ENCODE results near the gene GRIK1.

The GRIK1 gene

GRCh38 chr21:29942034-29942433, 2.2 kb upstream of the GRIK1 start:
- no peaks in the 10 kb centered on the region for H3K4me1 Mint-ChIP-seq

GRCh38 chr21:29940991-29941390, 1.2 kb upstream of the GRIK1 start:
- Mint-ChIP-seq H3K4me3 (no peak overlapping the region), H3K9me3 (peaks cover 8% of the 10 kb centered on the region), H3K36me3 (no peaks in the 10 kb centered on the region), H3K27me3 (peaks cover 6% of the 10 kb centered on the region), H3K4me1 (no peaks in the 10 kb centered on the region), H3K27ac (no peak overlapping the region)
- DNase-seq (ENCODE audit: low spot score in 2 of 2) = no peak
- no peak for ATAC-seq (ENCODE audit: low read depth)

More at GRCh38 chr21:29942034-29942433, 2.2 kb upstream of the GRIK1 start:
- ATAC-seq (ENCODE audit: low read depth) (no peak), DNase-seq (ENCODE audit: low spot score in 2 of 2) (no peak)
- Mint-ChIP-seq H3K36me3 (no peaks in the 10 kb centered on the region), H3K4me3 (no peak overlapping the region), H3K27me3 (peaks cover 6% of the 10 kb centered on the region), H3K9me3 (peaks cover 8% of the 10 kb centered on the region), H3K27ac (no peak overlapping the region)

DNA sequence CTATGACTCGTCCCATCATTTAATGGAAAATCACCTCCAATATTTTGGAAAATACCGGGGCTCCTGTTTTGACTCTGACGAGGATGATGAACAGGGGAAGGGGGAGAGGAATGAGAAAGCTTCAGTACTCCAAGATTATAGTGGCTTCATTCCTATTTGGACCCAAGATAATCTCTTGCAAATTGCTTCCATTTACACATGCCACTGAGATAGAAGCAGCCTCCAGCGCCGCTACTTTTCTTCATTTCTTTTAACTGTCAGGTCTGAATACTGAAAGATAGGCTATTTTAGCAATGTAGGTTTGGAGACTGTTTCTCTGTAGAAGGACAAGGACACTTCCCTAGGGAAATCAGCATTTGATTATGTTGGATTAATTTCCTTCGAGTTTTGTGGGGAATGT, 565 bp upstream of the GRIK1 start:
- no peaks in the 10 kb centered on the region for H3K4me1 Mint-ChIP-seq
- DNase-seq (ENCODE audit: low spot score in 2 of 2) = no peak
- no peak overlapping the region for H3K27ac Mint-ChIP-seq
- H3K27me3 Mint-ChIP-seq = peaks cover 6% of the 10 kb centered on the region
- H3K36me3 Mint-ChIP-seq = no peaks in the 10 kb centered on the region
- no peak for ATAC-seq (ENCODE audit: low read depth)
- H3K9me3 Mint-ChIP-seq = peaks cover 8% of the 10 kb centered on the region
- no peak overlapping the region for H3K4me3 Mint-ChIP-seq

DNA sequence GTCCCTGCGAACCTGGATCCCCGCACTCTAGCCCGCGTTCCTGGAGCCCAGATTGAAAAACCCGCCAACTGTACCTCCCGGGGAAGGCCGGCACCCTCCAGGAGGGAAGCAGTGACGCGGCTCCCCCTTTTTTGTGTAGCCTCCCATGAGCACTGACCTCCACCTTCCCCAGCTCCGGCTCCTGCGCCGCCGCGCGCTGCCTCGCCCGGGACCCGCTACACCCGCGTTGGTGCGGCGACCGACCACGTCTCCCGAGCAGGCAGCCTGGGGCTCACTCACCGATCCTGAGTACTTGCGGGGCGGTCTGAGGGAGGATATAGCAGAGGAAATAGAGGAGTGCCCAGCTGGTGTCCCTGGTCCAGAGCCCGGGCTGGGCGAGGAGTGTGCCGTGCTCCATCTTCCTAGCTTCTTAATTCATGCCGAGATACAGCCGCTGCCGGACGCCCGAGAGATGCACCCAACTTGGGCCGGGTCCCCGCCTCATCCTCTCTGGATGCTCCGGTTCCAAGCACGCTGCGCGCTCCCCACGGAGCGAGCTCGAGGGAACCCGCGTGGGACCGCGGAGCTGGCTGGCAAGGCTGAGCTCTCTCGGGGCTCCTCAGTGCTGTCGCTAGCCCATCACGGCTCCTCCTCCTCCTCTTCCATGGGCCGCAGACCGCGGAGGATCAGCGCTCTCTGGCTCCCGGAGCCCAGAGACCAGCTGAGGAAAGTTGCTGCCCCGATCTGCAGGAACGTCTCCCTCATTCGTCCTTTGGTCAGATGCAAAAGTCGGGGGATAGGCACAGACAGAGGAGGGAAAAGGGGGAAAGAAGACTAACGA, 482 bp downstream of the GRIK1 start:
- Mint-ChIP-seq H3K36me3 (no peaks in the 10 kb centered on the region), H3K4me3 (no peak overlapping the region), H3K27me3 (peaks cover 6% of the 10 kb centered on the region), H3K4me1 (no peaks in the 10 kb centered on the region), H3K9me3 (peaks cover 8% of the 10 kb centered on the region), H3K27ac (no peak overlapping the region)
- ATAC-seq (ENCODE audit: low read depth) (no peak), DNase-seq (ENCODE audit: low spot score in 2 of 2) (no peak)

DNA sequence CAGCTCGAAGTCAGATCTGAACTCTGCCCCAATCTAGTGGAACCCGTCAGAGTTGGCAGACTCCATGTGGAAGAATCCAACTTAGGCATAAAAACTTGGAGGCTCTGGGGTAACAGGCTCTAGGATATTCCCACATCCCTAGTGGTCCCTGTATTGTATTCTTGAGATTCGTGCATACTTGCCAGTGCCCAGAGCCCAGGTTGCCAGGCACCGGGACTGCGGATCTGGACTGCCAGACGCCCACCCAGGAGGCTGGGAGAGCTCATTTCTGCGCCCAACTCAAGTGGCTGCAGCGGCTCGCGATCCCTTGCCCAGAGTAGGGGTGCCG, 1.1 kb downstream of the GRIK1 start:
- no peaks in the 10 kb centered on the region for H3K4me1 Mint-ChIP-seq
- DNase-seq (ENCODE audit: low spot score in 2 of 2) (no peak), ATAC-seq (ENCODE audit: low read depth) (no peak)
- no peak overlapping the region for H3K27ac Mint-ChIP-seq
- no peak overlapping the region for H3K4me3 Mint-ChIP-seq
- peaks cover 6% of the 10 kb centered on the region for H3K27me3 Mint-ChIP-seq
- H3K36me3 Mint-ChIP-seq = no peaks in the 10 kb centered on the region
- peaks cover 5% of the 10 kb centered on the region for H3K9me3 Mint-ChIP-seq

DNA sequence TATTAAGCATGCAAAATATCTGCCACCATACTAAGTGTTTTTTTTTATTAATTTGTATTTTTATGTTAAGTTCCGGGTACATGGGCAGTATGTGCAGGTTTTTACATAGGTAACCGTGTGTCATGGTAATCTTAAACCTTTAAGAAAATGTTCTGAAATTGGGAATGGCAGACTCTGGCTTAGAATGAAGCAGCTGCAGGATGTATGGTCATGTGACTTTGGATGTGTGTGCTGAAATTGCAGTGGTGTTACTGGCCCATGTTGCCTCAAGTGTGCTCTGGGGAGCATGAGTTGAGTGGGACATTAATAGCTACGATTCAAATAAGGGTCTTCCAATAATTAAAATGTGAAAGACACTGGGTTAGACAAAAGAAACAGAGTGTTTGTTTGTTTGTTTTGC, 6.7 kb downstream of the GRIK1 start:
- no peak for ATAC-seq (ENCODE audit: low read depth)
- no peaks in the 10 kb centered on the region for H3K4me1 Mint-ChIP-seq
- H3K27ac Mint-ChIP-seq = no peak overlapping the region
- no peaks in the 10 kb centered on the region for H3K36me3 Mint-ChIP-seq
- H3K27me3 Mint-ChIP-seq = no peaks in the 10 kb centered on the region
- no peak overlapping the region for H3K4me3 Mint-ChIP-seq
- H3K9me3 Mint-ChIP-seq = no peaks in the 10 kb centered on the region
- no peak for DNase-seq (ENCODE audit: low spot score in 2 of 2)

DNA sequence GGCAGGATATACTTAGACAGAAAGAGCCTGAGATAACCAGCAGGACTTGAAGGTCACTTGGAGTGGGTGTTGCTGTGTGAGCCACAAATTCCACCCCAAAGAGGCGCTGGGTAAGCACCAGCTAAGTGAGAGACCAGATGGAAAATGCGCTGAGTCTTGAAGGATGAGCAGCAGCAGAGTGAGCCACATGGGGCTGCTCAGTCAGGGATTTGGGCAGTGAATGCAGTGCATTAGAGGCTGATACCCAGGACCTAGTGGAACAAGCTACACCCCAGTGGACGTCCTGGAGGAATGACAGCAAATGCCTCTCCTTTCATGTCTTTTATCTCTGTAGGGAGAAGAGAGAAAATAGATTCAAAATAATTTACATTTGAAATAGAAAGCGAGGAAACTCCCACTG, 11.3 kb downstream of the GRIK1 start:
- no peak overlapping the region for H3K4me3 Mint-ChIP-seq
- DNase-seq (ENCODE audit: low spot score in 2 of 2) (no peak), ATAC-seq (ENCODE audit: low read depth) (no peak)
- no peaks in the 10 kb centered on the region for H3K27me3 Mint-ChIP-seq
- peaks cover 1% of the 10 kb centered on the region for H3K9me3 Mint-ChIP-seq
- no peaks in the 10 kb centered on the region for H3K4me1 Mint-ChIP-seq
- H3K36me3 Mint-ChIP-seq = no peaks in the 10 kb centered on the region
- no peak overlapping the region for H3K27ac Mint-ChIP-seq

DNA sequence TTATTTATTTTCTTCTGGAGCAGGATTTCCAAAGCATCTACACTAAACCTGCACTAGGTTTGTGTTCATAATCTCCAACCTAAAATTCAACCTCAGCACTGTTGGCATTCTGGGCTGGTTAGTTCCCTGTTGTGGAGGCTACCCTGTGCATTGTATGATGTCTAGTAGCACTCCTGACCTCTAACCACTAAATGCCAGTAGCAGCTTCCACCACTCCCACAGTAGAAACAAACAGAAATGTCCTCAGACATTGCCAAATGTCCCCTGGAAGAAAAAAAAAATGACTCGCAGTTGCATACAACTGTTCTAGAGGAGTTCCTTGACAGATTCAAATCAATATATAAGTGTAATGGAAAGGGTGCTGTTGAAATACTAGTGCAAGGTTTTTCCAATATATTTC, 18.9 kb downstream of the GRIK1 start:
- Mint-ChIP-seq H3K4me3 (no peak overlapping the region), H3K36me3 (no peaks in the 10 kb centered on the region), H3K27me3 (no peaks in the 10 kb centered on the region), H3K27ac (no peak overlapping the region), H3K9me3 (peaks cover 1% of the 10 kb centered on the region), H3K4me1 (no peaks in the 10 kb centered on the region)
- ATAC-seq (ENCODE audit: low read depth) (no peak), DNase-seq (ENCODE audit: low spot score in 2 of 2) (no peak)

GRCh38 chr21:29914326-29914725, 25.5 kb downstream of the GRIK1 start:
- peaks cover 3% of the 10 kb centered on the region for H3K27me3 Mint-ChIP-seq

DNA sequence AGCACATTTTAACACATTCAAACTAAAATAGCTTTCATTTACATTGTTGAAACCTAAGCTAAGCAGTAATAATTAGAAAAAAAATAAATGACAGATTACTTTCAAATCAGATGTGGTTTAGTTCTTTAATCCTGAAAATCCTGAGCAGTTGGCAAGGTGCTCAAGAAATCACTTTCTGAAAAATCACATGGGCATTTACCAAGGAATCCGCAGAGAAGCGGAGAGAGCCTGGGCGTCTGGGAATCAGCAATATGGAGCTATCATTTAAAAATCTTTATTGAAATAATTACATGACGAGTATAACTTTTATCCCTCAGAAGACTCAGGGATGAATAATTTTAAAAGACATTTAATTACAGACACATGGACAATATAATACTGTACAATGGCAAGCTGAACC, 30.2 kb downstream of the GRIK1 start:
- H3K27ac Mint-ChIP-seq = no peak overlapping the region
- no peaks in the 10 kb centered on the region for H3K36me3 Mint-ChIP-seq
- peaks cover 3% of the 10 kb centered on the region for H3K9me3 Mint-ChIP-seq
- DNase-seq (ENCODE audit: low spot score in 2 of 2) (no peak), ATAC-seq (ENCODE audit: low read depth) (no peak)
- H3K4me1 Mint-ChIP-seq = no peaks in the 10 kb centered on the region
- no peak overlapping the region for H3K4me3 Mint-ChIP-seq
- peaks cover 2% of the 10 kb centered on the region for H3K27me3 Mint-ChIP-seq

More at GRCh38 chr21:29914326-29914725, 25.5 kb downstream of the GRIK1 start:
- DNase-seq (ENCODE audit: low spot score in 2 of 2) (no peak), ATAC-seq (ENCODE audit: low read depth) (no peak)
- H3K27ac Mint-ChIP-seq = no peak overlapping the region
- no peak overlapping the region for H3K4me3 Mint-ChIP-seq
- H3K4me1 Mint-ChIP-seq = no peaks in the 10 kb centered on the region
- H3K9me3 Mint-ChIP-seq = peaks cover 1% of the 10 kb centered on the region
- H3K36me3 Mint-ChIP-seq = no peaks in the 10 kb centered on the region

GRCh38 chr21:29904359-29905282, 35.2 kb downstream of the GRIK1 start:
- peaks cover 2% of the 10 kb centered on the region for H3K27me3 Mint-ChIP-seq
- H3K9me3 Mint-ChIP-seq = peaks cover 7% of the 10 kb centered on the region

GRCh38 chr21:29896884-29897283, 42.9 kb downstream of the GRIK1 start:
- H3K9me3 Mint-ChIP-seq = peaks cover 3% of the 10 kb centered on the region
- no peak overlapping the region for H3K4me3 Mint-ChIP-seq
- H3K4me1 Mint-ChIP-seq = no peaks in the 10 kb centered on the region
- ATAC-seq (ENCODE audit: low read depth) (no peak), DNase-seq (ENCODE audit: low spot score in 2 of 2) (no peak)
- H3K27me3 Mint-ChIP-seq = no peaks in the 10 kb centered on the region
- no peak overlapping the region for H3K27ac Mint-ChIP-seq
- H3K36me3 Mint-ChIP-seq = no peaks in the 10 kb centered on the region

More at GRCh38 chr21:29904359-29905282, 35.2 kb downstream of the GRIK1 start:
- ATAC-seq (ENCODE audit: low read depth) = no peak
- Mint-ChIP-seq H3K36me3 (peaks cover 1% of the 10 kb centered on the region), H3K27ac (no peak overlapping the region), H3K4me1 (no peaks in the 10 kb centered on the region), H3K4me3 (no peak overlapping the region)
- DNase-seq (ENCODE audit: low spot score in 2 of 2) = no peak

GRCh38 chr21:29893687-29894086, 46.1 kb downstream of the GRIK1 start:
- no peaks in the 10 kb centered on the region for H3K36me3 Mint-ChIP-seq
- no peaks in the 10 kb centered on the region for H3K4me1 Mint-ChIP-seq
- H3K27ac Mint-ChIP-seq = no peak overlapping the region
- DNase-seq (ENCODE audit: low spot score in 2 of 2) (no peak), ATAC-seq (ENCODE audit: low read depth) (no peak)
- H3K4me3 Mint-ChIP-seq = no peak overlapping the region
- H3K9me3 Mint-ChIP-seq = no peaks in the 10 kb centered on the region
- no peaks in the 10 kb centered on the region for H3K27me3 Mint-ChIP-seq

GRCh38 chr21:29892379-29892778, 47.4 kb downstream of the GRIK1 start:
- Mint-ChIP-seq H3K27me3 (no peaks in the 10 kb centered on the region), H3K9me3 (no peaks in the 10 kb centered on the region), H3K27ac (no peak overlapping the region), H3K4me1 (no peaks in the 10 kb centered on the region), H3K36me3 (no peaks in the 10 kb centered on the region), H3K4me3 (no peak overlapping the region)
- DNase-seq (ENCODE audit: low spot score in 2 of 2) (no peak), ATAC-seq (ENCODE audit: low read depth) (no peak)

All from memory B cell (primary cell).